Right lobe of liver (tissue), 4 donors: ENCODE data around the gene OR2B6.

Experiments
- POLR2A ChIP-seq: fragments of 450-650 bp; IDR thresholded peaks from one replicate; pipeline ENCODE4 v1.6.1; 2017; ENCODE audit warnings: antibody characterized with exemption, mild to moderate bottlenecking
- TF ChIP-seq, protein P1 (sequence below), 4 donors: fragments of 200-600 bp in 3 of 4; fragments of 450-650 bp in 1 of 4; IDR thresholded peaks; one replicate each; pipeline versions ENCODE4 v1.5.1 to v1.8.0; 2016 to 2022; ENCODE audit warnings: antibody characterized with exemption in 4 of 4, mild to moderate bottlenecking in 2 of 4
- donor health status: DM: no; HTN: no; CAD: no.
- donor health status: DM: no; HTN: no; CAD: no.
- donor health status: DM: no; HTN: yes; CAD: no.

- TF ChIP-seq, protein P1, sequence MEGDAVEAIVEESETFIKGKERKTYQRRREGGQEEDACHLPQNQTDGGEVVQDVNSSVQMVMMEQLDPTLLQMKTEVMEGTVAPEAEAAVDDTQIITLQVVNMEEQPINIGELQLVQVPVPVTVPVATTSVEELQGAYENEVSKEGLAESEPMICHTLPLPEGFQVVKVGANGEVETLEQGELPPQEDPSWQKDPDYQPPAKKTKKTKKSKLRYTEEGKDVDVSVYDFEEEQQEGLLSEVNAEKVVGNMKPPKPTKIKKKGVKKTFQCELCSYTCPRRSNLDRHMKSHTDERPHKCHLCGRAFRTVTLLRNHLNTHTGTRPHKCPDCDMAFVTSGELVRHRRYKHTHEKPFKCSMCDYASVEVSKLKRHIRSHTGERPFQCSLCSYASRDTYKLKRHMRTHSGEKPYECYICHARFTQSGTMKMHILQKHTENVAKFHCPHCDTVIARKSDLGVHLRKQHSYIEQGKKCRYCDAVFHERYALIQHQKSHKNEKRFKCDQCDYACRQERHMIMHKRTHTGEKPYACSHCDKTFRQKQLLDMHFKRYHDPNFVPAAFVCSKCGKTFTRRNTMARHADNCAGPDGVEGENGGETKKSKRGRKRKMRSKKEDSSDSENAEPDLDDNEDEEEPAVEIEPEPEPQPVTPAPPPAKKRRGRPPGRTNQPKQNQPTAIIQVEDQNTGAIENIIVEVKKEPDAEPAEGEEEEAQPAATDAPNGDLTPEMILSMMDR (IDR thresholded peaks at IDR 0.05) = no peak
- no peak for TF ChIP-seq POLR2A
These were observed 45.0 kb upstream of the OR2B6 start, which contains the start of gene OR2B2 for GRCh38 chr6:27911956-27912446.
